Aorta (tissue), 5 donors: ENCODE data around the gene PTBP3. TPM values are rescaled to one million over a fixed set of nuclear protein-coding genes. Genes with fewer than 3 reads are reported as not detected.

ENCODE experiments used
- ATAC-seq: fragments of 200-7000 bp; cut with Tn5 transposase; one replicate; pipeline ENCODE4 v1.9.1; 2022; ENCODE audit warnings: moderate library complexity; ENCODE audit not compliant: low FRiP score
- DNase-seq, 2 donors: peaks; one replicate each; pipeline ENCODE4 v3.0.0-alpha.2; 2020
- H3K27ac ChIP-seq, 2 donors: one replicate each; pipeline ENCODE4 v1.5.1; 2013; ENCODE audit warnings: low read length in 2 of 2, mild to moderate bottlenecking in 2 of 2, moderate library complexity in 2 of 2, control low read depth in 1 of 2, inconsistent platforms in 1 of 2, low read depth in 1 of 2
- H3K27me3 ChIP-seq, 2 donors: one replicate each; pipeline ENCODE4 v1.6.1; 2013; ENCODE audit warnings: control low read depth in 1 of 2, low read length in 1 of 2, mild to moderate bottlenecking in 1 of 2, moderate library complexity in 1 of 2; ENCODE audit not compliant: insufficient read depth in 2 of 2, control insufficient read depth in 1 of 2
- H3K36me3 ChIP-seq, 2 donors: one replicate each; pipeline ENCODE4 v1.6.1; 2013; ENCODE audit warnings: control low read depth in 1 of 2, low read length in 1 of 2, mild to moderate bottlenecking in 1 of 2; ENCODE audit not compliant: insufficient read depth in 2 of 2, control insufficient read depth in 1 of 2
- H3K4me1 ChIP-seq, 2 donors: one replicate each; pipeline ENCODE4 v1.6.1; 2013; ENCODE audit warnings: low read length in 2 of 2, control low read depth in 1 of 2, mild to moderate bottlenecking in 1 of 2, moderate library complexity in 1 of 2; ENCODE audit not compliant: insufficient read depth in 2 of 2, control insufficient read depth in 1 of 2
- H3K4me3 ChIP-seq, 2 donors: one replicate each; pipeline ENCODE4 v1.5.1; 2013; ENCODE audit warnings: low read length in 2 of 2, control low read depth in 1 of 2, mild to moderate bottlenecking in 1 of 2
- H3K9me3 ChIP-seq: one replicate; pipeline ENCODE4 v1.6.1; 2013; ENCODE audit warnings: mild to moderate bottlenecking, low read length; ENCODE audit not compliant: control insufficient read depth
- WGBS, 2 donors: extraction: QIAGEN DNeasy Blood & Tissue Kit; methylation state at CpG; one replicate each; pipeline ENCODE4 v1.1.7; 2013; 5-methylcytosine and 5-hydroxymethylcytosine counted together
- intact Hi-C, 2 donors: fragments of 100-400 bp; cut with DNase I; formaldehyde crosslinking; loops; one replicate each; pipeline versions ENCODE4 v1.14.2 to v1.15.0; 2022
- polyA plus RNA-seq, 2 donors: library from polyadenylated mRNA; stranded (reverse); fragments of 200-250 nt; gene quantifications; one replicate each; pipeline ENCODE4 v1.2.3, GENCODE V29; 2013
- total RNA-seq, 2 donors: library from RNA; stranded (reverse); fragmentation: NEBNext Ultra II Directional; extraction: Animal tissue kit (Norgen Biotek cat#: 25700); gene quantifications; one replicate each; pipeline ENCODE4 v1.2.1, GENCODE V29; 2021
- donor health status: healthy with polysubstance abuse.
- donor health status: Bipolar disorder and iron deficiency.
- donor health status: DM: no; HTN: no; CAD: no.
- donor health status: DM: no; HTN: no; CAD: no.
- donor health status: DM: yes; HTN: yes; CAD: no.

The PTBP3 gene
- total and polyA plus RNA-seq, 4 donors = 5.2 to 74.1 (median 26.3) TPM

- 71 to 72% methylated on average over 3 of the region's 3 CpGs for WGBS, 2 donors
- Histone ChIP-seq H3K4me3 (no peak overlapping the region), H3K27ac (no peak overlapping the region), H3K36me3 (no peaks in the 10 kb centered on the region), H3K27me3 (no peaks in the 10 kb centered on the region), H3K4me1 (no peaks in the 10 kb centered on the region), H3K9me3 (no peaks in the 10 kb centered on the region)
- no peak for ATAC-seq
- intact Hi-C loops = no loop called here
- DNase-seq = no peak
These were observed 17.8 kb upstream of the PTBP3 start for GRCh38 chr9:112351184-112351583.

DNA sequence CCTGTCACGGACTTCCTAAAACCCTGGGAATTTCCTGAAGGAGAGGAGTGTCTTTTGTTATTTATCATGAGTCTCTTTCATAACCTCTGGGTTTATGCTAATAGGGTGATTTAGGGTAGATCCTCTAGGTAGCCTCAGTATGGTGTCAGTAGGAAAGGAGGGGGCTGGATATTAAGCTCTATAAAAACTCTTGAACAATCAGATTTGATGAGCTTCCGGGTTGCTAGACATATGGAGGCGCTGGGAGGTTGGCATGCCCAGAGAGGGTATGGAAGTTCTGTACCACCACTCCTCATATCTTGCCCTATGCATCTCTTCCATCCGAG, 15.6 kb upstream of the PTBP3 start:
- no peaks in the 10 kb centered on the region for H3K27me3 ChIP-seq
- 59 to 65% methylated on average over 4 of the region's 4 CpGs for WGBS, 2 donors
- no peaks in the 10 kb centered on the region for H3K36me3 ChIP-seq
- no peaks in the 10 kb centered on the region for H3K9me3 ChIP-seq
- no peak for ATAC-seq
- H3K27ac ChIP-seq = no peak overlapping the region
- no peaks in the 10 kb centered on the region for H3K4me1 ChIP-seq
- intact Hi-C loops = no loop called here
- H3K4me3 ChIP-seq = peak overlapping the region; percentile 8 to 18
- DNase-seq = no peak

DNA sequence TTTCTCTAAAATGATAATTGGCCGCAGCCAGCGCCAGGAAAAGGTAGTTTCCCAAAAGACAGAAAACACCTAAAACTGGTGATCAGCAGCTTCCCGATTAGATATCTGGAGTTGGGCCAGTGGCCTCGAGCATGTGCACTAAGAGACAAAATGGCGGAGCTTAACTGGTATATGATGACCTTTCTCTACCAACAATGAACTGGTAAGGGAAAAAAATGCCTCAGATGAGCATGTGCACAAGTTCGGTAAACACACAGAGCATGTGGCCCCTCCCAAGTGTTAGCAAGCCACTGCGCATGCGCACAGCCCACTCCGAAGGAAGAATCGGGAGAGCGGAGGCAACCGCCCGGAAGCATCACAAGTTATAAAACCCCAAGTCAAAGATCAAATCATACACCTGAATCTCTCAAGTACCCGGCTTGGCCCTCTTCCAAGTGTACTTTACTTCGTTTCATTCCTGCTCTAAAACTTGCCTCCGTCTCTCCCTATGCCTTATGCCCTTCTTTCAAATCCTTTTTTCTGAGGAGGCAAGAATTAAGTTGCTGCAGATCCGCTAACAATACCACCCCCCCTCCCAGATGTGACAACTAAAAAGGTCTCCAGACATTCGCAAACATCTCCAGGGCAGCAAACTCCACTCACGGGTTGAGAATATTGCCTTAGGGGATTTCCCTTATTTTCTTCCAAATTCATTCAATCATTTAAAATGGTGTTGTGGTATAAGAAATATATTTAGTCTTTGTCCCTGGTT, 15.0 kb upstream of the PTBP3 start:
- peak; percentile 91 to 96 for DNase-seq
- Histone ChIP-seq H3K9me3 (no peaks in the 10 kb centered on the region), H3K36me3 (no peaks in the 10 kb centered on the region), H3K27me3 (no peaks in the 10 kb centered on the region), H3K27ac (no peak overlapping the region), H3K4me1 (no peaks in the 10 kb centered on the region), H3K4me3 (peak overlapping the region; percentile 8 to 18)
- 21 to 29% methylated on average over 19 of the region's 19 CpGs for WGBS, 2 donors
- intact Hi-C loops = no loop called here
- peak; percentile 79 for ATAC-seq

DNA sequence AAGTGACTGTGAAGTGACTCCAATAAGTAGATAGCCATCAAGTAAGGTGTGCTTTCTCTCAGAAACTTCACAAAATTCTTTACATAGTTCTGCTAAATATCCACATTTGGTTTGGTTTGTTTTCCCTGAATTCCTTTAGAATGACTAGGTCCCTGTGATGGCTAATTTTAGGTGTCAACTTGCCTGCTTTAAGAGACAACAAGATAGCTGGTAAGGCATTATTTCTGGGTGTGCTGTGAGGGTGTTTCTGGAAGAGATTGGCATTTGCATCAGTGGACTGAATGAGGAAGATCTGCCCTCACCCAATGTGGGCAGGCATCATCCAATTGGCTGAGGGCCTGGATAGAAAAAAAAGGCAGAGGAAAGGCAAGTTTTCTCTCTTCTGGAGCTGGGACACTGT, 8.3 kb upstream of the PTBP3 start:
- Histone ChIP-seq H3K36me3 (no peaks in the 10 kb centered on the region), H3K9me3 (no peaks in the 10 kb centered on the region), H3K27ac (no peak overlapping the region), H3K4me1 (peaks cover 0 to 3% of the 10 kb centered on the region in 2 donors), H3K4me3 (no peak overlapping the region), H3K27me3 (no peaks in the 10 kb centered on the region)
- ATAC-seq = no peak
- intact Hi-C loops = no loop called here
- DNase-seq = no peak

GRCh38 chr9:112339886-112340285, 6.5 kb upstream of the PTBP3 start:
- Histone ChIP-seq H3K36me3 (no peaks in the 10 kb centered on the region), H3K27ac (no peak overlapping the region), H3K27me3 (no peaks in the 10 kb centered on the region), H3K9me3 (no peaks in the 10 kb centered on the region), H3K4me3 (no peak overlapping the region), H3K4me1 (peaks cover 0 to 3% of the 10 kb centered on the region in 2 donors)
- intact Hi-C loops = loop anchor here in 1 of 2 donors (10.0 kb wide), 1 partner anchor 165 kb away; the partner anchor contains the start of gene SUSD1
- ATAC-seq (no peak), DNase-seq (no peak)
- 96 to 97% methylated on average over 3 of the region's 3 CpGs for WGBS, 2 donors

DNA sequence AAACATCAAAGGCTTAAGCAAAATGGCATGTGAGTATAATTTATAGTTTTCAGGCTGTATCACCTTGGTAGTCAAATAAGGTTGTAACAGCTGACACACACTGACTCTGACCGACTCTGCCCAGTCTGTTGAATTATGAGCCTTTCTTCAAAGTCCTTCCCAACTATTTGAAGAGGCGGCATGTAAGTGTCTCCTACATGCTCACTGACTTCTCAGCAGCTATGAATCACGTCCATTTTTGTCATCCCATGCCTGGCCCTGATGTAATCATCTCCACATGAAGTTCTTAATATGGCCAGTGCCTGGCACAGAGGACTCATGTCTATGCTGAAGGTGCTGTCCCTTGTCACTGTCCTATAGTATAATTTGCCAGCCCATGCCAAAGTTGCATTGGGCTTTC, 5.1 kb upstream of the PTBP3 start:
- Histone ChIP-seq H3K36me3 (no peaks in the 10 kb centered on the region), H3K4me1 (peaks cover 0 to 3% of the 10 kb centered on the region in 2 donors), H3K4me3 (no peak overlapping the region), H3K27ac (no peak overlapping the region), H3K27me3 (no peaks in the 10 kb centered on the region), H3K9me3 (no peaks in the 10 kb centered on the region)
- 64 to 66% methylated on average over 3 of the region's 3 CpGs for WGBS, 2 donors
- intact Hi-C loops = loop anchor here in 1 of 2 donors (10.0 kb wide), 1 partner anchor 164 kb away; the partner anchor contains the start of gene SUSD1
- DNase-seq = no peak
- ATAC-seq = no peak

DNA sequence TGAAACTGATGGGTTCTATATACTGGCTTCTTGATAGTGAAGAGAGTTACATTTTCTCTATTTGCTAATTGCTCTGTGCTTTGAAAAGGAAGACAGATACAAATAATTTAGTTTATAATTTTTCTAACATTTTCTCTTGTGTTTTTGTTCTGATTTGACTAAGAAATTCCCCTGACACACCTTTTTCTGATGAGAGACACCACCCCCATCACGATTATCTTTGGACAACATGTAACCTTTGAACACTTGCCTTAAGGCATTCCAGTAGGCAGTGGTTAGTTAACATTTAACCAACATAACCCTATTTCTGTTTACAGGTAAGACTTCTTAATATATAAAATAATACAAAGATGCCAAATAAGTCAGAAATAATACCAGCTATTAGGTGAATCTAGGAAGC, 4.1 kb upstream of the PTBP3 start:
- H3K9me3 ChIP-seq = no peaks in the 10 kb centered on the region
- no peak overlapping the region for H3K27ac ChIP-seq
- peaks cover 0 to 3% of the 10 kb centered on the region in 2 donors for H3K4me1 ChIP-seq
- WGBS, 2 donors = 62% methylated on average over 1 of the region's 1 CpG
- no peaks in the 10 kb centered on the region for H3K36me3 ChIP-seq
- no peaks in the 10 kb centered on the region for H3K27me3 ChIP-seq
- no peak for ATAC-seq
- H3K4me3 ChIP-seq = no peak overlapping the region
- intact Hi-C loops = loop anchor here in 1 of 2 donors (10.0 kb wide), 1 partner anchor 163 kb away; the partner anchor contains the start of gene SUSD1
- DNase-seq = no peak

GRCh38 chr9:112334432-112334841, 1.0 kb upstream of the PTBP3 start:
- H3K4me1 ChIP-seq = peaks cover 0 to 1% of the 10 kb centered on the region in 2 donors
- no peaks in the 10 kb centered on the region for H3K27me3 ChIP-seq
- no peaks in the 10 kb centered on the region for H3K9me3 ChIP-seq
- H3K36me3 ChIP-seq = no peaks in the 10 kb centered on the region
- DNase-seq = no peak
- intact Hi-C loops = loop anchor here (5.0 to 10.0 kb wide), 3 partner anchors 160 to 437 kb away; partner anchors contain the start of genes SUSD1 (in 1 of the 2) and UGCG (in 1 of the 2)
- peak overlapping the region; percentile 29 to 46 for H3K4me3 ChIP-seq
- no peak for ATAC-seq
- WGBS, 2 donors = 2% methylated on average over 8 of the region's 8 CpGs
- no peak overlapping the region for H3K27ac ChIP-seq
